HG03103 (cell line): Measurements from ENCODE around the gene ZNF462.

Experiments
- ATAC-seq: cut with Tn5 transposase; IDR thresholded peaks from one replicate; pipeline ENCODE4 v1.9.1; 2021; ENCODE audit warnings: low read depth; ENCODE audit not compliant: unreplicated experiment

ZNF462 gene

GRCh38 chr9:106860721-106861639, 2.0 kb upstream of the ZNF462 start:
- ATAC-seq = no peak

- no peak for ATAC-seq
Observed at GRCh38 chr9:106861640-106862109, 1.3 kb upstream of the ZNF462 start.

- no peak for ATAC-seq
Observed at GRCh38 chr9:106862110-106862820, 701 bp upstream of the ZNF462 start.

DNA sequence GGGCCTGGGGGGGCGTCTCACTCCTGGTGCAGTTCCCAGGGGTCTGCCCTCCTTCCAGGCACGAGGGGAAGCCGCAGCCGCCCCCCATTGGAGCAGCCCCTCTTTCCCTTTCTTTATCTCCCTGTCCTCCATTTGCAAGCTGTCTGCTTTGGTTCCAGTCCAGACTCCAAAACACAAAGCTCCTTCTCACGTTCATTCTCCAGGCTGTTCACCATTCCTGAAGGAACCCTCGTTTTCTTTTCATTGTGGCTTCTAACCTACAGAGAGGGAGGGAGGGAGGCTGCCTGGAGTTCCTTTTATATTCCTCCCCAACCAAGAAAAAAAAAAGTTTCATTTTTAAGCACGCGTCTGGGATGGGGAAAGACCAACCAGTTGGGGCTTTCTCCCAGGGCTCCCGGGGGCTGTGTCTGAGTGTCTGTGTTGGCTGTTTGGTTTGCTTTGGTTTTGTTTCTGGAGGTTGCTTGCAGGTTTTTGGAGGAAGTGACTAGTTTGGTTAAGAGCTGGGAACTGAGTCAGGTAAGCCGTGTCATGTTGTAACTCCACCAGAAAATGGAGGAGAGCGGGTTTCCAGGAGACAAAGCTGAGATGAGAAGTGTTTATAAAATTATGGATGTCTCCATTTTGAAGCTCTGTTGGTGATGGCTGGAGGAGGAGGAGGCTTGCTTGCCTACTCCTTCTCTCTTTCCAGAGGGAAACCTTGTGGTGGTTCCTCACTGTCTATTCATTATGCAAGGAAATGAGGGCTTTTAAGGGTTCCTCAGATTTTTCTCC, 1.6 kb downstream of the ZNF462 start:
- no peak for ATAC-seq

- ATAC-seq = no peak
Observed at GRCh38 chr9:106866243-106866642, 3.3 kb downstream of the ZNF462 start.

DNA sequence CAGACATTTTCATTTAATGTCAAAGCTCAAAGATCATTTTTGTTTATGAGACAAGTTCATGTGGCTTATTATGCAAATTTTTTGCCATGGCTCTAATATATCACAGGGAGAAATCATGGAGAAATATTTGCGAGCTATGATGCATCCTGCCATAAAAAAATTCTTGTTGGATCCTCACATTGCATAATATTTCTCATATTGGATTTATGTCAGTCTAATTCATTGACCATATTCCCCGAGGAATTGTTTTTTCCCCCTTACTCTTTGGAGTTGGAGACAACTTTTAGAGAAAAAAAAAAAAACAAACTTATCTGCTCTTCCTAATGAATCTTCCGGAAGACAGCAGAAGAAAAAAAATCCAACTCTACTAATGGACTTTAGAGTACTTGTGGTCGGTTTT, 4.3 kb downstream of the ZNF462 start:
- ATAC-seq = no peak

DNA sequence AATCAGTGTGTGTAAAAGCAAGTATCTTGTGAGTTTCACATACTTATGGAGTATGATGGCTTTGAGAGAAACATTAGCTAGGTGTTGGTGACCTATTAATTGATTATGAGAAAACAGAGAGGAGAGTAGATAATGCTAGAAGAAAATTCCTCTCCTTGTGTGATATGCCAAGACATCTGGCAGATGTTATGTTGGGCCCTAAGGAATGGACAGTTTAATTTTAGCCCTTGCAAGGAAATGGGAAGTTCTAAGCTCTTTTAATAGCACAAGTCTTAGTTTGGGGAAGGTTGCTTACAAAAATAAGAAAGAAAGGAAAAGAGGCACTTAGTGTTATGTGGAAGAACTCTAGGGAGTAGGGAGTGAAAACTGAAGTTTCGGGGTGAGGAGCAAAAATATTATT, 5.1 kb downstream of the ZNF462 start:
- ATAC-seq = no peak

DNA sequence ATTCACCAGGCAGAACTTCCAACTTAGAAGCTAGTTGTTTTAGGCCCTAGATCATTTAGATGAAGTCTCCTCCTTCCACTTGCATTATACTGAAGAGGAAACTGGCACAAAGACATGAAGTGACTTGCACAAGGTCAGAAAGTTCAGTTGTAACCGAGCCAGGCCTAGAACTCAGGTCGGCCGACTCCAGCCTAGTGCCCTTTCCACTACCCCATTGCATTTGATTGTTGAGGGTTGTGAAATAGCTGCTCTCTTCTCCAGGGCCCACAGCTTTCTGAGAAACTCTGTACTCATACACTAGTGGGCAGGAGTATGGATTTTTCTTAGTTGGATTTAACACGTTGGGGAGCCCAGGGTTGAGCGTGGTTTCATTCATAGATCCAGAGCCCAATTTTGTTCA, 5.6 kb downstream of the ZNF462 start:
- no peak for ATAC-seq

DNA sequence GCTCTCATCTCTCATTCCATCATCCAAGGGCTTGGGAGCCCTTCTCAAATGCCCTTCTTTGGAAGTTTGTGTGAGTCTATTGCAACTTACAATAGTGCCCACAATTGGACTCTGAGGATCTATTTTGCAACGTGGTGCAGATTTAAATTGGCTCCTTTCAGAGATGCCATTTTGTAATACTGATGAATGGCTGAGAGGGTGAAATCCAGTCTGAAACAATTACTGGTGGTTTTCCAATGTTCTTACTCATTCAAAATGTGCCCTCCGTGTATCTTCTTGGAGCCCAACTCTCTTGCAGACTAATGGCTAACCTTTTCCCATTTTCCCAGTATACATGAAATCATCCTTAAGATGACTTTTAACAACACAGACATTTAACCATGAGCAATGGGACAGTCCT, 6.1 kb downstream of the ZNF462 start:
- no peak for ATAC-seq

GRCh38 chr9:106869458-106869857, 6.5 kb downstream of the ZNF462 start:
- no peak for ATAC-seq

DNA sequence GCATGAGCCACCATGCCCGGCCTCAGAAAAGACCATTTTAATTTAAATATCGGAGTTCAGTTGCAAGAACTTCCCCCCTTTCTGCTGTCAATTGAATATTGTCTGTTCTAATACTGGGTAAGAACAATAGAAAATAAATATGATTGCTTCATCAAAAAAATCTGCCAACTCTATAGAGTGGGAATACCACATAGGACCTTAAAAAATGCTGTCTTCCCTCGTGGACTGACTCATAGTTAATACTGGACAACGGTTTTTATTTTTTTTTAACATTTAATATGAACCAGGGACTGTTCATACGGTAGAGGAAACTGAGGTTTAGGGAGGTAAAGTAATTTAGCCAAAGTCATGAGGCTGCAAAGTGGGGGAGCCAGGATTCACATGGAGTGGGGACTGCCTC, 9.7 kb downstream of the ZNF462 start:
- no peak for ATAC-seq

- ATAC-seq = no peak
Observed at GRCh38 chr9:106874031-106874430, 11.1 kb downstream of the ZNF462 start.

- ATAC-seq = no peak
Observed at GRCh38 chr9:106874652-106875051, 11.7 kb downstream of the ZNF462 start.

DNA sequence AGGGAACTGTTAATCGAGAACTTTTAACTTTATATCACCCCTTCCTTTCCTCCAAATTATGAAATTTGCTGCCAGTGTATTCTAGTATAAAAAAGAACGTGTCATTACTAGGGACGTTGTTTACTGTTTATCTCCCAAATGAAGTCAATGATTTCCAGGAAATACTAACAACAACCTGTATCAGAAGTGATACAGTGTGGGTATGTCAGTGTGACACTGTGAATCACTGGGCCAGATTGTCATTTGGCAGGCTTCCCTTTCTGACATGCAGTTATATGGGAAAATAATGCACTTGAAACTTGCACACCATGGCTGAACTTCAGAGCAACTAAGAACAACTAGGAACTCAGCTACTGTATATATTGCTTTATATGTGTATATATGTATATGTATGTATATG, 12.6 kb downstream of the ZNF462 start:
- no peak for ATAC-seq

DNA sequence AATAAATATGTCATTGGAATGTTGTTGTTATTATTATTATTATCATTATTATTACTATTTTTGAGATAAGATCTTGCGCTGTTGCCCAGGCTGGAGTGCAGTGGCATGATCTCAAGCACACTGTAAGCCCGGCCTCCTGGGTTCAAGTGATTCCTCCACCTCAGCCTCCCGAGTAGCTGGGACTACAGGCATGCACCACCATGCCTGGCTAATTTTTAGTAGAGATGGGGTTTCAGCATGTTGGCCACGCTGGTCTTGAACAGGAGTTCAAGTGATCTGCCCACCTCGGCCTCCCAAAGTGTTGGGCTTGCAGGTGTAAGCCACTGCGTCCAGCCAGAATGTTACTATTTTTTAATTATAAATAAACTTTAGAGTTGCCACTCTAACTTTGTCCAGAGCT, 14.4 kb downstream of the ZNF462 start:
- ATAC-seq = no peak

- no peak for ATAC-seq
Observed at GRCh38 chr9:106878081-106878837, 15.3 kb downstream of the ZNF462 start.

- ATAC-seq = no peak
Observed at GRCh38 chr9:106878934-106879333, 16.0 kb downstream of the ZNF462 start.

DNA sequence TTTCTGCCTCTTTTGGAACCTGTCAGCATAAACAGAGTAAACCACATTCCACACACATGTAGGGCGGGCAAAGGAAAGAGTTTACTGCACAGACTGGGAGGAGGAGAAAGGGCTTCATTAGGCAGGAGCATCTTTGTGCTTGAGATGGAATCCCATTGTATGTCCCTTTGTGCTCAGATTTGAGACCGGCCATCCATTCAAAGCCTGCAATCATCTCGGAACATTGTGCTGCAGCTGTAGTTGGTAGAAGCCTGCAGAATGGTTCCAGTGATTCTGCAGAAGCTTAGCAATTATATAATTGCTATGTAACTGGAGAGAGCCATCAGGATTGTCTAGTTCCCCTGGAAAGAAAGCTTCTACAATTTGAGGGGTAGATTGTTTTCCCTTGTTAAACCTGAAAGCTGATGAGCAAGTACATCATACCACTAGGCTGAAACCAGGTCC, 16.5 kb downstream of the ZNF462 start:
- ATAC-seq = no peak

- ATAC-seq = no peak
Observed at GRCh38 chr9:106880081-106880480, 17.1 kb downstream of the ZNF462 start.

GRCh38 chr9:106880863-106881262, 17.9 kb downstream of the ZNF462 start:
- ATAC-seq = no peak
